Testis (tissue), 2 donors: Measurements from ENCODE around the gene PLCE1.

Experiments
- POLR2A ChIP-seq: fragments of 450-650 bp; IDR thresholded peaks from one replicate; pipeline ENCODE4 v1.6.1; 2017; ENCODE audit warnings: antibody characterized with exemption, mild to moderate bottlenecking, moderate library complexity
- TF ChIP-seq, protein P1 (sequence below), 3 experiments: fragments of 450-650 bp in 2 of 3; fragments of 200-600 bp in 1 of 3; sonication (generic) in 1 of 3; IDR thresholded peaks; one replicate each; pipeline ENCODE4 v1.5.1; 2016 to 2019; ENCODE audit warnings: antibody characterized with exemption in 3 of 3, mild to moderate bottlenecking in 2 of 3, moderate library complexity in 1 of 3

DNA sequence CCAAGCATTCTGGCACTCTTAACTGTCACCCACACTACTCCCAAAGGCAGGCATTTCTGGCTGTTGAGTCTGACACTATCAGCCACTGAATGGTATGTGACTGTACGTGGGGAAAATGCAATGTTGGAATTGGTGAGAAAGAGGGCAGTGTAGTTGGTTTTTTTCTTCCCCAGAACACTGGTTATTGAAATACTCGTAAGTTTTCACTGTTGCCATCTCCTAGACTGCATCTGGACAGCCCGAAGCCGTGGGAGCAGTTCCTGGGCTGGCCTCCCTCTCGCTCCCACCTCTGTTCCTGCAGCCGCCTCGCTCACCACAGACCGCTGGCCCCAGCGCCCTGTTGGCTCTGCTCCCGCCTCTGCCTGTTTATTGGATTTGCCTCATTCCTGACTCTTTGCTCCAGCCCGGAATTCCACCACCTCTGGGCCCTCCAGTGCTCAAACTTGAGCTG is 5.7 kb downstream of the PLCE1 start:
- TF ChIP-seq, protein P1, sequence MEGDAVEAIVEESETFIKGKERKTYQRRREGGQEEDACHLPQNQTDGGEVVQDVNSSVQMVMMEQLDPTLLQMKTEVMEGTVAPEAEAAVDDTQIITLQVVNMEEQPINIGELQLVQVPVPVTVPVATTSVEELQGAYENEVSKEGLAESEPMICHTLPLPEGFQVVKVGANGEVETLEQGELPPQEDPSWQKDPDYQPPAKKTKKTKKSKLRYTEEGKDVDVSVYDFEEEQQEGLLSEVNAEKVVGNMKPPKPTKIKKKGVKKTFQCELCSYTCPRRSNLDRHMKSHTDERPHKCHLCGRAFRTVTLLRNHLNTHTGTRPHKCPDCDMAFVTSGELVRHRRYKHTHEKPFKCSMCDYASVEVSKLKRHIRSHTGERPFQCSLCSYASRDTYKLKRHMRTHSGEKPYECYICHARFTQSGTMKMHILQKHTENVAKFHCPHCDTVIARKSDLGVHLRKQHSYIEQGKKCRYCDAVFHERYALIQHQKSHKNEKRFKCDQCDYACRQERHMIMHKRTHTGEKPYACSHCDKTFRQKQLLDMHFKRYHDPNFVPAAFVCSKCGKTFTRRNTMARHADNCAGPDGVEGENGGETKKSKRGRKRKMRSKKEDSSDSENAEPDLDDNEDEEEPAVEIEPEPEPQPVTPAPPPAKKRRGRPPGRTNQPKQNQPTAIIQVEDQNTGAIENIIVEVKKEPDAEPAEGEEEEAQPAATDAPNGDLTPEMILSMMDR (IDR thresholded peaks at IDR 0.05) = no peak
- no peak for TF ChIP-seq POLR2A
